Keratinocyte (primary cell): ENCODE data around the gene APPL2. TPM values are rescaled to one million over a fixed set of nuclear protein-coding genes. Genes with fewer than 3 reads are reported as not detected.

Source experiments
- DNase-seq: peaks from one replicate; pipeline ENCODE4 v3.0.0-alpha.2; 2011; ENCODE audit warnings: low read depth, missing footprints, low spot score
- FAIRE-seq: peaks from 2 replicates; lab custom pipeline; 2011; peaks lifted over from hg19 to GRCh38; lab: Jason Lieb, UNC
- H2AFZ ChIP-seq: 2 replicates; pipeline ENCODE4 v1.6.0; 2012; ENCODE audit warnings: low read length, control low read depth, inconsistent platforms; ENCODE audit not compliant: control insufficient read depth
- H3K27ac ChIP-seq: 2 replicates; pipeline ENCODE4 v1.5.1; 2011; ENCODE audit warnings: low read length; ENCODE audit not compliant: control insufficient read depth, insufficient read depth
- H3K27me3 ChIP-seq: 3 replicates; pipeline ENCODE4 v1.6.0; 2011; ENCODE audit warnings: low read length; ENCODE audit not compliant: control insufficient read depth, insufficient read depth; ENCODE audit errors: extremely low read depth
- H3K36me3 ChIP-seq, 2 experiments: 2 replicates in 1 of 2; 3 replicates in 1 of 2; pipeline ENCODE4 v1.5.1; 2011; ENCODE audit warnings: low read length in 2 of 2, mild to moderate bottlenecking in 1 of 2; ENCODE audit not compliant: control insufficient read depth in 2 of 2, insufficient read depth in 2 of 2; ENCODE audit errors: extremely low read depth in 1 of 2
- H3K4me1 ChIP-seq: 3 replicates; pipeline ENCODE4 v1.5.1; 2011; ENCODE audit warnings: low read length; ENCODE audit not compliant: control insufficient read depth, insufficient read depth; ENCODE audit errors: extremely low read depth
- H3K4me2 ChIP-seq: 3 replicates; pipeline ENCODE4 v1.6.0; 2011; ENCODE audit warnings: low read depth, low read length; ENCODE audit not compliant: control insufficient read depth, insufficient read depth; ENCODE audit errors: extremely low read depth
- H3K4me3 ChIP-seq, 3 experiments: fragments of 200-600 bp in 1 of 3; sonication (generic) in 1 of 3; 2 replicates in 2 of 3; 3 replicates in 1 of 3; pipeline ENCODE4 v1.5.1; 2011 to 2016; ENCODE audit warnings: low read length in 3 of 3, mild to moderate bottlenecking in 3 of 3, control low read depth in 2 of 3, inconsistent platforms in 1 of 3, low read depth in 1 of 3, mixed read lengths in 1 of 3, mixed run types in 1 of 3, moderate library complexity in 1 of 3; ENCODE audit not compliant: control insufficient read depth in 2 of 3, insufficient read depth in 2 of 3; ENCODE audit errors: extremely low read depth in 1 of 3
- H3K79me2 ChIP-seq: 2 replicates; pipeline ENCODE4 v1.6.0; 2012; ENCODE audit warnings: low read length; ENCODE audit not compliant: control insufficient read depth, insufficient read depth
- H3K9ac ChIP-seq: 3 replicates; pipeline ENCODE4 v1.6.0; 2011; ENCODE audit warnings: low read length; ENCODE audit not compliant: control insufficient read depth, insufficient read depth; ENCODE audit errors: extremely low read depth
- H3K9me1 ChIP-seq: 3 replicates; pipeline ENCODE4 v1.6.0; 2011; ENCODE audit warnings: low read length; ENCODE audit not compliant: control insufficient read depth, insufficient read depth; ENCODE audit errors: extremely low read depth
- H3K9me3 ChIP-seq: 2 replicates; pipeline ENCODE4 v1.5.1; 2012; ENCODE audit warnings: low read depth, low read length; ENCODE audit not compliant: control insufficient read depth
- H4K20me1 ChIP-seq: 3 replicates; pipeline ENCODE4 v1.6.0; 2011; ENCODE audit warnings: low read length; ENCODE audit not compliant: control insufficient read depth, insufficient read depth; ENCODE audit errors: extremely low read depth
- CTCF ChIP-seq, 3 experiments: IDR thresholded peaks in 1 of 3; conservative IDR thresholded peaks in 1 of 3; optimal IDR thresholded peaks in 1 of 3; 2 replicates in 2 of 3; 3 replicates in 1 of 3; pipeline versions ENCODE3 to v1.5.1; 2011; ENCODE audit warnings: low read length in 3 of 3, mild to moderate bottlenecking in 3 of 3, moderate library complexity in 2 of 3, control low read depth in 1 of 3, inconsistent platforms in 1 of 3; ENCODE audit not compliant: insufficient read depth in 2 of 3; ENCODE audit errors: extremely low read depth in 1 of 3
- EZH2 ChIP-seq: IDR thresholded peaks from one replicate; pipeline ENCODE4 v1.6.1; 2012; ENCODE audit warnings: inconsistent platforms, mild to moderate bottlenecking, low read length, moderate library complexity
- dilution Hi-C: fragments of 300-500 bp; cut with MboI; formaldehyde crosslinking; loops from one replicate; pipeline ENCODE4 v1.7.0; 2020; ENCODE audit warnings: low sequenced_read_pairs; ENCODE audit not compliant: extremely low pct_ligation_motif_present
- polyA minus RNA-seq, 3 experiments: library from RNA; depleted of rRNA, polyadenylated mRNA; stranded (reverse); fragments of >200 nt; gene quantifications; 1 replicate in 1 of 3; 2 replicates in 1 of 3; 3 replicates in 1 of 3; pipeline ENCODE4 v1.2.3, GENCODE V29; 2011
- polyA plus RNA-seq, 5 experiments: library from polyadenylated mRNA; depleted of rRNA in 3 of 5; stranded (reverse) in 3 of 5; stranded (forward) in 1 of 5; unstranded in 1 of 5; fragments of >200 nt; gene quantifications; 1 replicate in 1 of 5; 2 replicates in 3 of 5; 3 replicates in 1 of 5; pipeline versions ENCODE4 v1.2.1 to v1.2.3, GENCODE V29; 2011 to 2012; ENCODE audit warnings: missing spikeins in 2 of 5, low read depth in 1 of 5, low replicate concordance in 1 of 5

The APPL2 gene
- polyA plus RNA-seq, result 16.2 to 26.1 TPM (median 22.2 TPM) in 3 replicates
- polyA plus RNA-seq (2011; ENCODE audit: low read depth), result 94.4 TPM
- 15.9 and 18.4 TPM in 2 replicates for polyA plus RNA-seq (2011; cell fraction: cytosol; rRNA removed)
- polyA plus RNA-seq (2011; cell fraction: nucleus; rRNA removed), result 36.4 and 43.4 TPM in 2 replicates
- 13.3 and 45.4 TPM in 2 replicates for polyA plus RNA-seq (2012; ENCODE audit: low replicate concordance)
- polyA minus RNA-seq, result 6.3 to 24.5 TPM (median 14.3 TPM) in 3 replicates
- polyA minus RNA-seq (2011; cell fraction: cytosol; rRNA and poly(A)+ RNA removed), result 14.8 TPM
- polyA minus RNA-seq (2011; cell fraction: nucleus; rRNA and poly(A)+ RNA removed), result 14.1 and 23.2 TPM in 2 replicates

GRCh38 chr12:105235732-105236476 is at the start of gene APPL2:
TSS of gene APPL2 (minus strand) at chr12:105236174. CDS start at chr12:105236012, 162 bp downstream.
- Histone ChIP-seq H2AFZ (peak within 1 kb of the TSS; percentile 96), H3K4me2 (peak within 1 kb of the TSS; percentile 79), H3K4me3 (peak within 1 kb of the TSS; percentile 60 to 90 (median 88)), H3K4me1 (peaks cover 18% of the 10 kb centered on the region), H3K36me3 (peaks cover 5 to 6% of the 10 kb centered on the region in 2 experiments), H3K27me3 (no peaks in the 10 kb centered on the region), H3K79me2 (peaks cover 21% of the 10 kb centered on the region), H3K9ac (peak within 1 kb of the TSS; percentile 80), H4K20me1 (no peaks in the 10 kb centered on the region), H3K9me1 (peaks cover 2% of the 10 kb centered on the region), H3K27ac (peak within 1 kb of the TSS; percentile 86), H3K9me3 (no peaks in the 10 kb centered on the region)
- TF ChIP-seq EZH2, result no peak
- peak in 2 of 3 experiments; percentile 3 to 12 for TF ChIP-seq CTCF (optimal IDR thresholded peaks at IDR 0.05 in 1 of 3, IDR thresholded peaks at IDR 0.05 in 1 of 3, conservative IDR thresholded peaks at IDR 0.05 in 1 of 3; ENCODE audit: extremely low read depth in 1 of 3, insufficient read depth in 2 of 3, low read length in 3 of 3)
- dilution Hi-C loops, result no loop called here
- DNase-seq (no peak), FAIRE-seq (no peak)

GRCh38 chr12:105285378-105285777 is 49.4 kb upstream of the APPL2 start:
- Histone ChIP-seq H3K9ac (no peak overlapping the region), H2AFZ (no peak overlapping the region), H3K27me3 (no peaks in the 10 kb centered on the region), H3K4me3 (no peak overlapping the region), H4K20me1 (no peaks in the 10 kb centered on the region), H3K79me2 (no peaks in the 10 kb centered on the region), H3K36me3 (no peaks in the 10 kb centered on the region), H3K9me1 (no peaks in the 10 kb centered on the region), H3K4me1 (peaks cover 10% of the 10 kb centered on the region), H3K9me3 (no peaks in the 10 kb centered on the region), H3K27ac (no peak overlapping the region), H3K4me2 (no peak overlapping the region)
- TF ChIP-seq EZH2 (no peak), CTCF (optimal IDR thresholded peaks at IDR 0.05 in 1 of 3, IDR thresholded peaks at IDR 0.05 in 1 of 3, conservative IDR thresholded peaks at IDR 0.05 in 1 of 3; ENCODE audit: extremely low read depth in 1 of 3, insufficient read depth in 2 of 3, low read length in 3 of 3) (no peak)
- dilution Hi-C loops, result no loop called here
- no peak for FAIRE-seq
- DNase-seq, result no peak
